ENCODE data around the gene ZBTB33. TPM values are rescaled to one million over a fixed set of nuclear protein-coding genes. Genes with fewer than 3 reads are reported as not detected.

The ZBTB33 gene
- total and polyA plus RNA-seq, 2 of the 13 experiments (the other 11 are each of a cell fraction or from before 2014, with no cell fraction given) = 6.5 to 20.2 TPM

GRCh38 chrX:120228187-120228908 lies 22.3 kb upstream of the ZBTB33 start:
- 97% methylated on average over 5 of the region's 9 CpGs for WGBS (ENCODE audit: low lambda C conversion rate)
- ChIA-PET POLR2A (no interaction called here), CTCF (ENCODE audit: low intra/inter-chr PET ratio, low total read pairs) (no interaction called here)
- Histone ChIP-seq H4K20me1 (ENCODE audit: insufficient read depth, low read length) (no peaks in the 10 kb centered on the region), H3K36me3 (replicated peaks in 1 of 2; ENCODE audit: control insufficient read depth in 1 of 2, insufficient read depth in 2 of 2, low read length in 2 of 2) (no peaks in the 10 kb centered on the region), H3K4me2 (ENCODE audit: low read depth, low read length) (no peak overlapping the region), H3K9me3 (ENCODE audit: low read length) (peaks cover 8% of the 10 kb centered on the region; the same call in 1 of the 2 replicates), H3K27me3 (ENCODE audit: control insufficient read depth in 1 of 2, insufficient read depth in 2 of 2, low read length in 2 of 2) (no peaks in the 10 kb centered on the region), H3K79me2 (ENCODE audit: insufficient read depth, low read length) (no peaks in the 10 kb centered on the region), H3K27ac (ENCODE audit: extremely low read length, insufficient read depth, low read length) (no peak overlapping the region), H3K9ac (ENCODE audit: insufficient read depth, low read depth, low read length) (no peak overlapping the region), H3K4me1 (ENCODE audit: insufficient read depth, low read length) (no peaks in the 10 kb centered on the region), H3K4me3 (replicated peaks in 1 of 3; ENCODE audit: insufficient read depth in 1 of 3, low read depth in 2 of 3, low read length in 3 of 3) (no peak overlapping the region), H2AFZ (ENCODE audit: low read length) (no peak overlapping the region)
- in situ Hi-C loops (cut with HindIII; ENCODE audit: extremely low pct_ligation_motif_present, low pct_unique_long_range_greater_than_20kb) = loop anchor here (25.0 kb wide), 1 partner anchor 234 kb away; the partner anchor contains the start of gene LAMP2
- no TSS peak for BruUV-seq (replicated peaks)
- TF ChIP-seq SALL2 (CRISPR knock-in tag; IDR thresholded peaks at IDR 0.05) = no peak
- no peak for TF ChIP-seq NR1H2 (CRISPR knock-in tag; IDR thresholded peaks at IDR 0.05; ENCODE audit: borderline replicate concordance, low read depth)
- no peak for TF ChIP-seq GLI4 (CRISPR knock-in tag; IDR thresholded peaks at IDR 0.05; ENCODE audit: borderline replicate concordance)
- no peak for TF ChIP-seq PREB (CRISPR knock-in tag; IDR thresholded peaks at IDR 0.05)
- no peak for TF ChIP-seq ZBTB33 (CRISPR knock-in tag; IDR thresholded peaks at IDR 0.05)
- TF ChIP-seq SP2 (CRISPR knock-in tag; IDR thresholded peaks at IDR 0.05) = no peak
- no peak for TF ChIP-seq ZNF776 (CRISPR knock-in tag; IDR thresholded peaks at IDR 0.05)
- no peak for TF ChIP-seq KIAA2018 (CRISPR knock-in tag; IDR thresholded peaks at IDR 0.05; ENCODE audit: borderline replicate concordance)
- no peak for ATAC-seq
- intact Hi-C loops (cut with micrococcal nuclease; ENCODE audit: unreplicated experiment) = no loop called here
- FAIRE-seq = no peak
- no peak for DNase-seq (ENCODE audit: low spot score)

Data from HepG2 (cell line).